Psoas muscle (tissue), 8 donors: ENCODE results near the gene IGF1R. TPM values are rescaled to one million over a fixed set of nuclear protein-coding genes. Genes with fewer than 3 reads are reported as not detected.

Source experiments
- ATAC-seq, 4 donors: fragments of 200-7000 bp; cut with Tn5 transposase; one replicate each; pipeline ENCODE4 v1.9.1; 2020; ENCODE audit warnings: moderate library complexity in 3 of 4, mild to moderate bottlenecking in 2 of 4
- DNase-seq, 2 donors: peaks; one replicate each; pipeline ENCODE4 v3.0.0-alpha.2; 2020
- H3K27ac ChIP-seq: fragments of 200-600 bp; one replicate; pipeline ENCODE4 v1.8.0; 2022
- H3K27me3 ChIP-seq, 3 donors: fragments of 200-600 bp in 1 of 3; one replicate each; pipeline versions ENCODE4 v1.6.1 to v1.8.0; 2013 to 2022; ENCODE audit warnings: low read length in 2 of 3, mild to moderate bottlenecking in 2 of 3, moderate library complexity in 1 of 3; ENCODE audit not compliant: insufficient read depth in 3 of 3
- H3K36me3 ChIP-seq, 2 donors: fragments of 200-600 bp in 1 of 2; one replicate each; pipeline versions ENCODE4 v1.6.1 to v1.8.0; 2013 to 2022; ENCODE audit warnings: low read depth in 1 of 2, mild to moderate bottlenecking in 1 of 2, moderate library complexity in 1 of 2; ENCODE audit not compliant: insufficient read depth in 1 of 2
- H3K4me1 ChIP-seq: fragments of 200-600 bp; one replicate; pipeline ENCODE4 v1.8.0; 2022
- H3K4me3 ChIP-seq: fragments of 200-600 bp; one replicate; pipeline ENCODE4 v1.8.0; 2022; ENCODE audit warnings: mild to moderate bottlenecking
- H3K9me3 ChIP-seq: fragments of 200-600 bp; one replicate; pipeline ENCODE4 v1.8.0; 2022
- CTCF ChIP-seq: fragments of 200-600 bp; IDR thresholded peaks from one replicate; pipeline ENCODE4 v1.8.0; 2022; ENCODE audit warnings: antibody characterized with exemption
- WGBS, 3 donors: extraction: QIAGEN DNeasy Blood & Tissue Kit; methylation state at CpG; one replicate each; pipeline versions ENCODE4 v1.1.6 to v1.1.7; 2013; 5-methylcytosine and 5-hydroxymethylcytosine counted together
- intact Hi-C, 2 donors: fragments of 100-400 bp; cut with DNase I; formaldehyde crosslinking; loops; one replicate each; pipeline versions ENCODE4 v1.11.0 to v1.14.2; 2022
- polyA plus RNA-seq, 3 donors: library from polyadenylated mRNA; stranded (reverse); fragments of 200-250 nt; gene quantifications; one replicate each; pipeline ENCODE4 v1.2.3, GENCODE V29; 2013
- total RNA-seq, 4 donors: library from RNA; stranded (reverse); fragmentation: NEBNext Ultra II Directional in 2 of 4; extraction: Animal tissue kit (Norgen Biotek cat#: 25700) in 2 of 4; gene quantifications; one replicate each; pipeline versions ENCODE4 v1.2.1 to v1.2.4, GENCODE V29; 2021 to 2023
- donor health status: healthy with polysubstance abuse.
- donor health status: DM: no; HTN: no; CAD: no; lungs with moderate emphysema.
- donor health status: Bipolar disorder and iron deficiency.
- donor health status: healthy.
- donor health status: DM: yes; HTN: yes; CAD: no.
- donor health status: DM: no; HTN: no; CAD: no.
- donor health status: DM: no; HTN: no; CAD: no.
- donor health status: DM: yes; HTN: yes; CAD: no.

Gene IGF1R
- total and polyA plus RNA-seq, 7 donors: 2.1 to 20.4 (median 12.0) TPM

- Histone ChIP-seq H3K4me3 (no peak overlapping the region), H3K27me3 (no peaks in the 10 kb centered on the region), H3K36me3 (peaks cover 4 to 72% of the 10 kb centered on the region in 2 donors), H3K4me1 (peaks cover 20% of the 10 kb centered on the region), H3K9me3 (no peaks in the 10 kb centered on the region), H3K27ac (peak overlapping the region; percentile 30)
- DNase-seq (no peak), ATAC-seq (no peak)
- 97 to 100% (median 100%) methylated on average over 1 of the region's 1 CpG for WGBS, 3 donors
- intact Hi-C loops: no loop called here
- TF ChIP-seq CTCF: no peak
These were observed 277.9 kb downstream of the IGF1R start for GRCh38 chr15:98926236-98926635.

- ATAC-seq: peak in 2 of 4 donors; percentile 35 to 46
- no peaks in the 10 kb centered on the region for H3K27me3 ChIP-seq
- intact Hi-C loops: no loop called here
- H3K27ac ChIP-seq: peak overlapping the region; percentile 30
- no peak for TF ChIP-seq CTCF
- 11 to 13% (median 12%) methylated on average over 3 of the region's 3 CpGs for WGBS, 3 donors
- no peaks in the 10 kb centered on the region for H3K9me3 ChIP-seq
- no peak overlapping the region for H3K4me3 ChIP-seq
- peaks cover 20% of the 10 kb centered on the region for H3K4me1 ChIP-seq
- H3K36me3 ChIP-seq: peaks cover 4 to 71% of the 10 kb centered on the region in 2 donors
- DNase-seq: no peak
These were observed 278.7 kb downstream of the IGF1R start for GRCh38 chr15:98927022-98927421.

GRCh38 chr15:98927996-98928395 is 279.7 kb downstream of the IGF1R start:
- DNase-seq (no peak), ATAC-seq (peak in 3 of 4 donors; percentile 30 to 51 (median 38))
- TF ChIP-seq CTCF: no peak
- Histone ChIP-seq H3K27ac (peak overlapping the region; percentile 0), H3K27me3 (no peaks in the 10 kb centered on the region), H3K4me3 (no peak overlapping the region), H3K36me3 (peaks cover 4 to 66% of the 10 kb centered on the region in 2 donors), H3K9me3 (no peaks in the 10 kb centered on the region), H3K4me1 (peaks cover 20% of the 10 kb centered on the region)
- WGBS, 3 donors: 63 to 77% (median 64%) methylated on average over 2 of the region's 2 CpGs
- intact Hi-C loops: no loop called here

GRCh38 chr15:98930576-98930975 is 282.2 kb downstream of the IGF1R start:
- peaks cover 17% of the 10 kb centered on the region for H3K4me1 ChIP-seq
- no peak overlapping the region for H3K27ac ChIP-seq
- no peaks in the 10 kb centered on the region for H3K9me3 ChIP-seq
- H3K36me3 ChIP-seq: peaks cover 4 to 54% of the 10 kb centered on the region in 2 donors
- intact Hi-C loops: no loop called here
- DNase-seq: no peak
- TF ChIP-seq CTCF: no peak
- WGBS, 3 donors: 91 to 94% (median 92%) methylated on average over 4 of the region's 4 CpGs
- H3K27me3 ChIP-seq: no peaks in the 10 kb centered on the region
- no peak for ATAC-seq
- no peak overlapping the region for H3K4me3 ChIP-seq

- ATAC-seq: no peak
- no peaks in the 10 kb centered on the region for H3K27me3 ChIP-seq
- H3K4me3 ChIP-seq: no peak overlapping the region
- intact Hi-C loops: no loop called here
- H3K4me1 ChIP-seq: peaks cover 19% of the 10 kb centered on the region
- TF ChIP-seq CTCF: no peak
- no peaks in the 10 kb centered on the region for H3K9me3 ChIP-seq
- WGBS, 3 donors: 83 to 91% (median 89%) methylated on average over 4 of the region's 4 CpGs
- H3K27ac ChIP-seq: no peak overlapping the region
- peaks cover 4 to 54% of the 10 kb centered on the region in 2 donors for H3K36me3 ChIP-seq
- DNase-seq: no peak
These were observed 282.7 kb downstream of the IGF1R start for GRCh38 chr15:98931004-98931403.
